Transverse colon (tissue), 4 donors: ENCODE data around the gene SNX11. TPM values are rescaled to one million over a fixed set of nuclear protein-coding genes. Genes with fewer than 3 reads are reported as not detected.

Experiments
- DNase-seq: peaks from one replicate; pipeline ENCODE4 v3.0.0-alpha.2; 2019
- H3K27ac ChIP-seq, 4 donors: fragments of 200-600 bp; sonication (generic); 2 replicates each; pipeline ENCODE4 v1.5.1; 2016 to 2018; ENCODE audit warnings: inconsistent platforms in 4 of 4
- H3K27me3 ChIP-seq: fragments of 200-600 bp; sonication (generic); 2 replicates; pipeline ENCODE4 v1.5.1; 2017; ENCODE audit warnings: inconsistent platforms
- H3K36me3 ChIP-seq, 4 donors: fragments of 200-600 bp; sonication (generic); 2 replicates each; pipeline ENCODE4 v1.5.1; 2017 to 2019; ENCODE audit warnings: inconsistent platforms in 4 of 4
- H3K4me1 ChIP-seq, 4 donors: fragments of 200-600 bp; sonication (generic); 2 replicates each; pipeline ENCODE4 v1.5.1; 2017 to 2020; ENCODE audit warnings: inconsistent platforms in 4 of 4
- H3K4me3 ChIP-seq, 4 donors: fragments of 200-600 bp; sonication (generic); 1 replicate in 1 of 4; 2 replicates in 3 of 4; pipeline versions ENCODE4 v1.5.1 to v1.6.1; 2017 to 2019; ENCODE audit warnings: inconsistent platforms in 4 of 4
- H3K9me3 ChIP-seq, 2 donors: fragments of 200-600 bp; sonication (generic); 2 replicates each; pipeline ENCODE4 v1.5.1; 2017 to 2019; ENCODE audit warnings: inconsistent platforms in 2 of 2
- CTCF ChIP-seq, 5 experiments: fragments of 200-600 bp in 3 of 5; fragments of 450-650 bp in 2 of 5; sonication (generic) in 3 of 5; IDR thresholded peaks; 1 replicate in 2 of 5; 2 replicates in 3 of 5; pipeline ENCODE4 v1.5.1; 2016 to 2017; ENCODE audit warnings: antibody characterized with exemption in 5 of 5, inconsistent platforms in 3 of 5, mild to moderate bottlenecking in 2 of 5, moderate library complexity in 1 of 5
- EP300 ChIP-seq: sonication (generic); formaldehyde crosslinking; IDR thresholded peaks from one replicate; pipeline ENCODE4 v1.6.1; 2017; ENCODE audit warnings: antibody characterized with exemption, low read depth
- POLR2A ChIP-seq: fragments of 450-650 bp; IDR thresholded peaks from one replicate; pipeline ENCODE4 v1.6.1; 2016; ENCODE audit warnings: antibody characterized with exemption, mild to moderate bottlenecking, moderate library complexity
- POLR2AphosphoS5 ChIP-seq, 3 donors: sonication (generic); formaldehyde crosslinking; IDR thresholded peaks; one replicate each; pipeline ENCODE4 v1.6.1; 2016; ENCODE audit warnings: antibody characterized with exemption in 3 of 3
- WGBS, 2 donors: methylation state at CpG; one replicate each; pipeline ENCODE4 v1.1.5; 2018; ENCODE audit warnings: low coverage in 1 of 2; 5-methylcytosine and 5-hydroxymethylcytosine counted together
- in situ Hi-C, 4 donors: fragments of 200-750 bp; cut with MboI; loops; one replicate each; pipeline versions ENCODE4 v1.15.0 to v1.15.1; 2017; ENCODE audit warnings: low sequenced_read_pairs in 3 of 4, low pct_ligation_motif_present in 1 of 4, low pct_unique_long_range_greater_than_20kb in 1 of 4
- intact Hi-C: fragments of 100-400 bp; cut with DNase I; formaldehyde crosslinking; loops from one replicate; pipeline ENCODE4 v1.15.1; 2023; ENCODE audit warnings: low total_unique reads
- total RNA-seq, 4 donors: library from RNA; depleted of rRNA; stranded (reverse); fragments of >200 nt; gene quantifications; one replicate each; pipeline ENCODE4 v1.1.0, GENCODE V29; 2016

Gene SNX11
- total RNA-seq, 4 donors from 2014 or later = 2.0 to 24.3 (median 14.1) TPM

GRCh38 chr17:48101012-48101720, 6.4 kb upstream of the SNX11 start, which contains the start of gene CBX1:
CBX1 (minus strand) TSS chr17:48101478; CDS start chr17:48077004, 24,474 bp downstream.
- DNase-seq = peak; percentile 94
- in situ Hi-C loops = no loop called here
- TF ChIP-seq POLR2AphosphoS5 (IDR thresholded peaks at IDR 0.05) (peak; percentile 63 to 77 (median 71)), POLR2A (peak; percentile 42), EP300 (no peak)
- 0 to 1% methylated on average over 7 to 75 of the region's 79 CpGs for WGBS, 2 donors
- H3K36me3 ChIP-seq = no peaks in the 10 kb centered on the region
- peaks cover 0 to 37% (median 18%) of the 10 kb centered on the region in 4 donors for H3K4me1 ChIP-seq
- no peaks in the 10 kb centered on the region for H3K27me3 ChIP-seq
- intact Hi-C loops = no loop called here
- H3K9me3 ChIP-seq = no peaks in the 10 kb centered on the region
- peak within 1 kb of the TSS; percentile 75 to 98 (median 86) for H3K4me3 ChIP-seq
- H3K27ac ChIP-seq = peak within 1 kb of the TSS; percentile 89 to 98 (median 95)

- Histone ChIP-seq H3K9me3 (no peaks in the 10 kb centered on the region), H3K36me3 (no peaks in the 10 kb centered on the region), H3K27me3 (no peaks in the 10 kb centered on the region), H3K27ac (peak overlapping the region in 3 of 4 donors; percentile 92 to 98 (median 98)), H3K4me1 (peaks cover 0 to 31% (median 14%) of the 10 kb centered on the region in 4 donors), H3K4me3 (peak overlapping the region in 2 of 4 donors; percentile 87 to 98)
- intact Hi-C loops (no loop called here), in situ Hi-C loops (no loop called here)
- no peak for DNase-seq
- 79 to 89% methylated on average over 5 to 19 of the region's 19 CpGs for WGBS, 2 donors
- no peak for TF ChIP-seq CTCF (IDR thresholded peaks at IDR 0.05)
- TF ChIP-seq EP300 = no peak
- no peak for TF ChIP-seq POLR2AphosphoS5 (IDR thresholded peaks at IDR 0.05)
- no peak for TF ChIP-seq POLR2A
Measured at GRCh38 chr17:48102043-48102750, 5.4 kb upstream of the SNX11 start.

GRCh38 chr17:48102798-48103715, 4.5 kb upstream of the SNX11 start:
- H3K9me3 ChIP-seq = no peaks in the 10 kb centered on the region
- TF ChIP-seq POLR2A = no peak
- TF ChIP-seq POLR2AphosphoS5 (IDR thresholded peaks at IDR 0.05) = no peak
- no peak for TF ChIP-seq CTCF (IDR thresholded peaks at IDR 0.05)
- no peak for TF ChIP-seq EP300
- 73 to 77% methylated on average over 3 to 14 of the region's 14 CpGs for WGBS, 2 donors
- no peaks in the 10 kb centered on the region for H3K36me3 ChIP-seq
- in situ Hi-C loops = no loop called here
- intact Hi-C loops = no loop called here
- no peak for DNase-seq
- H3K27me3 ChIP-seq = no peaks in the 10 kb centered on the region
- H3K4me1 ChIP-seq = peaks cover 0 to 25% (median 14%) of the 10 kb centered on the region in 4 donors
- H3K27ac ChIP-seq = no peak overlapping the region
- no peak overlapping the region for H3K4me3 ChIP-seq

GRCh38 chr17:48104440-48104839, 3.1 kb upstream of the SNX11 start:
- H3K27me3 ChIP-seq = no peaks in the 10 kb centered on the region
- DNase-seq = no peak
- no peak for TF ChIP-seq EP300
- TF ChIP-seq CTCF (IDR thresholded peaks at IDR 0.05) = no peak
- no peak for TF ChIP-seq POLR2AphosphoS5 (IDR thresholded peaks at IDR 0.05)
- no peak for TF ChIP-seq POLR2A
- WGBS, 2 donors = 81 to 85% methylated on average over 5 to 7 of the region's 7 CpGs
- in situ Hi-C loops (no loop called here), intact Hi-C loops (no loop called here)
- no peaks in the 10 kb centered on the region for H3K9me3 ChIP-seq
- H3K27ac ChIP-seq = no peak overlapping the region
- H3K4me3 ChIP-seq = no peak overlapping the region
- H3K4me1 ChIP-seq = peaks cover 6 to 29% (median 19%) of the 10 kb centered on the region in 4 donors
- H3K36me3 ChIP-seq = no peaks in the 10 kb centered on the region
